HG03342 (cell line): ENCODE data around the gene CCT2.
A peak's percentile ranks its signal among the peaks of the same experiment; 100 is the strongest.

Experiments used
- ATAC-seq: cut with Tn5 transposase; IDR thresholded peaks from one replicate; pipeline ENCODE4 v1.9.1; 2021; ENCODE audit warnings: mild to moderate bottlenecking, moderate library complexity; ENCODE audit not compliant: unreplicated experiment

Gene CCT2

GRCh38 chr12:69585189-69586062 lies at the start of gene CCT2:
Gene CCT2, plus strand, starts transcription at chr12:69585459. Its CDS starts 63 bp downstream, at chr12:69585522.
- peak; percentile 93 for ATAC-seq

- ATAC-seq, result no peak
Measured at GRCh38 chr12:69540987-69541386, 44.3 kb upstream of the CCT2 start.

- no peak for ATAC-seq
Measured at GRCh38 chr12:69544087-69544486, 41.2 kb upstream of the CCT2 start.

- ATAC-seq, result no peak
Measured at GRCh38 chr12:69545081-69545480, 40.2 kb upstream of the CCT2 start.

- peak; percentile 77 for ATAC-seq
Measured at GRCh38 chr12:69546693-69547438, 38.4 kb upstream of the CCT2 start.

GRCh38 chr12:69548687-69549086 lies 36.6 kb upstream of the CCT2 start:
- no peak for ATAC-seq

- ATAC-seq, result no peak
Measured at GRCh38 chr12:69550569-69551350, 34.5 kb upstream of the CCT2 start.

GRCh38 chr12:69553628-69554248 lies 31.5 kb upstream of the CCT2 start:
- no peak for ATAC-seq

GRCh38 chr12:69555461-69555860 lies 29.8 kb upstream of the CCT2 start:
- no peak for ATAC-seq

- no peak for ATAC-seq
Measured at GRCh38 chr12:69556383-69556782, 28.9 kb upstream of the CCT2 start.

GRCh38 chr12:69563166-69563762 lies 22.0 kb upstream of the CCT2 start:
- ATAC-seq, result no peak

GRCh38 chr12:69566603-69567002 lies 18.7 kb upstream of the CCT2 start:
- no peak for ATAC-seq

- ATAC-seq, result no peak
Measured at GRCh38 chr12:69569236-69569635, 16.0 kb upstream of the CCT2 start.

- no peak for ATAC-seq
Measured at GRCh38 chr12:69570000-69570516, 15.2 kb upstream of the CCT2 start.

GRCh38 chr12:69570545-69571399 lies 14.5 kb upstream of the CCT2 start:
- ATAC-seq, result peak; percentile 78

GRCh38 chr12:69575346-69575745 lies 9.9 kb upstream of the CCT2 start:
- no peak for ATAC-seq

- ATAC-seq, result no peak
Measured at GRCh38 chr12:69578283-69578682, 7.0 kb upstream of the CCT2 start.

GRCh38 chr12:69579029-69579428 lies 6.2 kb upstream of the CCT2 start:
- ATAC-seq, result no peak

- no peak for ATAC-seq
Measured at GRCh38 chr12:69580074-69580473, 5.2 kb upstream of the CCT2 start.
